Measurements from ENCODE around the gene GFRA4.

DNA sequence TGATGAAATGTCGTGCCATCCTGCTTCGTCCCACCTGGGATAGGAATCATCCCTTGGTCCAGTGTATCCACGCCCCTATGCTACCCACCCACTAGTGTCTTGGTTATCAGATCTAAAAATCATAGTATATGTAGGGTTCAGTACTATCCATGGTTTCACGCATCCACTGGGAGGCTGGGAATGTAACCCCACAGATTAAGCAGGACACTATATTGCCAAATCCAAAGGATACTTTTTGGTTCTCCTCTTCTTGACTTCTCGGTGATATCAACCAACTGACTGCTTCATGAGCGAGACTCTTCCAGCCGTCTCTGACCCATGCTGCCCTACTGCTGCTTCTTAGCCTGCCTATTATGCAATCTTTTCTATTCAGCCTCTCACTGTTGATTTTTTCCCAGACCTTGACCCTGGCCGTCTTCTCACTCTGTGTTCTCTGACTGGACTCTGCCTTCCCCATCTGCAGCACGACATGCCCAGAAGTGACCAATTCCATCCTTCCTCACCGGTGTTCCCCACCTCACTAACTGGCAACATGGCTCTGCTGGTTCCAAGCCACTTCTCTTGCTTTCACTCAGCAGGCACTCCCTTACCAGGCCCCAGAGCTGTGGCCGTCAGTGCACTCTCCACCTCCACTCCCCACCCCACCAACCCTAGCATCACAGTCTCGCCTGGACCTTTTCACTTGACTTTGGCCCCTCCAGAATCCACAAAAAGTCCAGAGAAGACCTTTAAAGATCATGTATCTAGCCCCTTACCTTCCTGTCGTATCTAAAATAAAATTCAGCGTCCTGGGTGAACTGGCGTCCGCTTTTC, 34.5 kb downstream of the GFRA4 start:
- no peak for TF ChIP-seq ESRRG (CRISPR knock-in tag; IDR thresholded peaks at IDR 0.05)
- no peak for TF ChIP-seq ISL1 (CRISPR knock-in tag; IDR thresholded peaks at IDR 0.05)
- TF ChIP-seq RARB (CRISPR knock-in tag; IDR thresholded peaks at IDR 0.05): no peak
